Cardiac fibroblast (primary cell): Measurements from ENCODE around the gene CACNB2.

Experiments used
- DNase-seq, 2 donors: peaks; one replicate each; pipeline versions ENCODE4 v3.0.0 to v3.0.0-alpha.2; 2010; ENCODE audit warnings: low read depth in 2 of 2
- H3K4me3 ChIP-seq, 2 donors: replicated peaks in 1 of 2; 1 replicate in 1 of 2; 2 replicates in 1 of 2; pipeline ENCODE4 v1.5.1; 2011; ENCODE audit warnings: low read depth in 2 of 2, low read length in 2 of 2, mild to moderate bottlenecking in 2 of 2, moderate library complexity in 1 of 2
- TF ChIP-seq, protein P1 (sequence below): IDR thresholded peaks from one replicate; pipeline ENCODE4 v1.5.1; 2011; ENCODE audit warnings: low read depth, mild to moderate bottlenecking, low read length, inconsistent platforms

The CACNB2 gene

DNA sequence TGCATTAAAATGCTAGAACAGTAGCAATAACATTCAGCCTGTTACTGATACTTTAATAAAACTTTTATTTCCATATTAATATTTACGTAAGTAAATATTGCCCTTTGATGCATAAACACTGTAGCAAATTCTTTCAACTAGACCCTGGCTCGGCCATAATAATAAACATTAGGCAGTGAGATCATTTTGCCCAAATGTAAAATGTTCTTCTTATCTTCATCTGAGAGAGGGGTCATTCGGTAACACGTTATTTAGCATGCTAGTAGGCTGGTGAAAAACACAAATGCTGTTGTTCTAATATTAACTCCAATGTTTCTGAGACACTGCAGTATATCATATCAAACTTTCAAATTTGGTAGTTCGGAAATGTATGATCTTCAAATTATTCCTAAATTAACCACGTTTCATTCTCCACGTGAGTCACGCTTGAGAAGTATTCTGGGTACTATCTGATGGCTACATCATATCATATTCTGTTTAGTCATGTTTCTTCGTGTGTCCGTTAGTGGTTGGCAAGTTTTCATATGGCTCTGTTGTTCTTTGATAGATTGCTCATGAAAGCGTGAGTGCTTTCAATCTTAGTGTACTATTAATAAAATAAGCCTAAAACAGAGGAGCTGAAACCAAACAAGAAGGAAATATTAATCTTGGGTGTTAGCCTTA lies 365.4 kb downstream of the CACNB2 start:
- H3K4me3 ChIP-seq = no peak overlapping the region
- peak; percentile 52 to 71 for DNase-seq
- TF ChIP-seq, protein P1, sequence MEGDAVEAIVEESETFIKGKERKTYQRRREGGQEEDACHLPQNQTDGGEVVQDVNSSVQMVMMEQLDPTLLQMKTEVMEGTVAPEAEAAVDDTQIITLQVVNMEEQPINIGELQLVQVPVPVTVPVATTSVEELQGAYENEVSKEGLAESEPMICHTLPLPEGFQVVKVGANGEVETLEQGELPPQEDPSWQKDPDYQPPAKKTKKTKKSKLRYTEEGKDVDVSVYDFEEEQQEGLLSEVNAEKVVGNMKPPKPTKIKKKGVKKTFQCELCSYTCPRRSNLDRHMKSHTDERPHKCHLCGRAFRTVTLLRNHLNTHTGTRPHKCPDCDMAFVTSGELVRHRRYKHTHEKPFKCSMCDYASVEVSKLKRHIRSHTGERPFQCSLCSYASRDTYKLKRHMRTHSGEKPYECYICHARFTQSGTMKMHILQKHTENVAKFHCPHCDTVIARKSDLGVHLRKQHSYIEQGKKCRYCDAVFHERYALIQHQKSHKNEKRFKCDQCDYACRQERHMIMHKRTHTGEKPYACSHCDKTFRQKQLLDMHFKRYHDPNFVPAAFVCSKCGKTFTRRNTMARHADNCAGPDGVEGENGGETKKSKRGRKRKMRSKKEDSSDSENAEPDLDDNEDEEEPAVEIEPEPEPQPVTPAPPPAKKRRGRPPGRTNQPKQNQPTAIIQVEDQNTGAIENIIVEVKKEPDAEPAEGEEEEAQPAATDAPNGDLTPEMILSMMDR = no peak

DNA sequence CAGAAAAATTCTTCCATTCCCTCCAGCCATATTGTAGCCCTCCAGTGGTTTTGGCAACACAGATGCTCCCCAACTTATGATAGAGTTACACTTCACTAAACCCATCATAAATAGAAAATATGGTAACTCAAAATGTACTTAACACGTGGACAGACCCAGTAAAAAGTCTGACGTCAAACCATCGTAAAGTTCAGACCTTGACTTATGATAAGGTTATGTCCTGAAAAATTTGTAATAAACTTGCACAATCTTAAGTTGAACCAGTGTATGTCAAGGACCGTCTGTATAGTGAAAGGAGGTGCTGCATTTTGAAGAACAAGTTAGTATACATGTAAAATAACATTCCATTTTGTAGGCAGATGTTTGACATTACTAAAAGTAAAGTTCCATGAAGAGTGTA lies 368.4 kb downstream of the CACNB2 start:
- TF ChIP-seq, protein P1 = no peak
- no peak overlapping the region for H3K4me3 ChIP-seq
- DNase-seq = no peak

GRCh38 chr10:18514537-18514936 lies 374.3 kb downstream of the CACNB2 start:
- no peak for DNase-seq
- TF ChIP-seq, protein P1 = no peak
- H3K4me3 ChIP-seq = no peak overlapping the region

DNA sequence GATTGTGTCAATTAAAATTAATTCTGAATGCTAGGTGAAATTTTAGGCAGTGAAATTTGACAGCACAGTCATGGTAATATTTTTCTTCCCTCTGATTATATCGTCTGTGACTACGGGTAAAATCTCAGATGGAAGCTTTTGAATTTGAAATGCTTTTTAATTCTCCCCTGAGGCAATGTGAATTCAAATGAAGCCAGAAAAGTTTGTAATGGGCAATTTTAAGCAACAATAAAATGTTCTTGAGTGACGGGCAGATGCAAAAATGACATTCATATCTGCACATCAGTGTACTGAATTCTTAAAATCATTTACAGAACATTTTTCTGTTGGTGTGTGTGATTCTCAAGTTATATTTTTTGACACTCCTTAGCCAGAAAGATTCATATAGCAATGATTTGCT lies 376.6 kb downstream of the CACNB2 start:
- TF ChIP-seq, protein P1 = no peak

GRCh38 chr10:18523025-18523424 lies 382.8 kb downstream of the CACNB2 start:
- peak in 1 of 2 donors; percentile 66 for DNase-seq
- no peak overlapping the region for H3K4me3 ChIP-seq
- TF ChIP-seq, protein P1 = no peak

More for the DNA sequence above, 376.6 kb downstream of the CACNB2 start:
- H3K4me3 ChIP-seq = no peak overlapping the region
- DNase-seq = no peak

GRCh38 chr10:18523858-18524257 lies 383.6 kb downstream of the CACNB2 start:
- DNase-seq = no peak
- TF ChIP-seq, protein P1 = no peak
- H3K4me3 ChIP-seq = no peak overlapping the region

DNA sequence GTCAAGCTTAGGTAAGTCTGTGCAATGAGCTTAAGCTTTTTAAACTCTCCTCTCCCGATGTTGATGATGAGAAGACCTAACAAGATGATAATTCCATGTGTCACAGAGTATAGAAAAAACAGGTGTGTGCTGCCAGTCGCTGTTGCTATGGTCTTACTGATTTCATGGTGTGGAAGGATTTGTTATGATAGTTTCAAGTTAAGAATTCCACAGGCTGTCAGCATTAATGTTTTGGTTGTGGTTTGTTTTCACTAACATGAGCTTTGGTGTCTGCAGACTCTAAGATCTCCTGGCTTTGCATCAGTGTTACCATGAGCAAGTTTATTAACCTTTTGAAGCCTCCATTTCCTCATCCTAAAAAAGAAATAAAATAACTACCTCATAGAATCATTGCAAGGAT lies 387.5 kb downstream of the CACNB2 start:
- DNase-seq = no peak
- TF ChIP-seq, protein P1 = no peak

More for the DNA sequence above, 387.5 kb downstream of the CACNB2 start:
- no peak overlapping the region for H3K4me3 ChIP-seq
